ENCODE measurements around the gene CLTC.

DNA sequence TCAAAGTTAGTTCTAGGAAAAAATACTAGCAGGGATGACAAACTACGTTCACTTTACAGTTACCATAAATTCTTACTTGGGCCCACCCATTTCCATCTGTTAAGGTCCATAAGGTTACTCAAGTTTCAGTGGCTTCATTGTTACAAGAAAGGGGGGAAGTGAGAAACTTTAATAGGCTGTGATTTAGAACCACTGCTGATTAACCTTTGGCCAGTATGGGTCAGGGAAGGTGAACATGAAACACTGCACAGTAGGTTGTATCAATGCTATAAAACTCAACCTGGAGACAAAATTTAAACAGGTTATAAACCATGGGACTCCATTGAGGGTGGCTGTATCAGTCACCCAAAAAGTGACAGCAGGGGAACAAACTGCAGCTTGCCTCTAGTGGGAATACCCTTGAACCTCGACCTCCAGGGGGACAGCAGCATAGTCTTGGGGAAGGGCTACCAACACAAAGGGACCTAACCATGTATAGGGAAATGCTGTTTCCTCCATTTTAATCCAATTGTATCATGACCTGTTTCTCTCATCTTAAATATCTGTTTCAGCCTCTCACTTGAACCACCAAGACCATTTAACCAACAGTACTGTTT, 77.1 kb downstream of the CLTC start:
- TF ChIP-seq, protein P1, sequence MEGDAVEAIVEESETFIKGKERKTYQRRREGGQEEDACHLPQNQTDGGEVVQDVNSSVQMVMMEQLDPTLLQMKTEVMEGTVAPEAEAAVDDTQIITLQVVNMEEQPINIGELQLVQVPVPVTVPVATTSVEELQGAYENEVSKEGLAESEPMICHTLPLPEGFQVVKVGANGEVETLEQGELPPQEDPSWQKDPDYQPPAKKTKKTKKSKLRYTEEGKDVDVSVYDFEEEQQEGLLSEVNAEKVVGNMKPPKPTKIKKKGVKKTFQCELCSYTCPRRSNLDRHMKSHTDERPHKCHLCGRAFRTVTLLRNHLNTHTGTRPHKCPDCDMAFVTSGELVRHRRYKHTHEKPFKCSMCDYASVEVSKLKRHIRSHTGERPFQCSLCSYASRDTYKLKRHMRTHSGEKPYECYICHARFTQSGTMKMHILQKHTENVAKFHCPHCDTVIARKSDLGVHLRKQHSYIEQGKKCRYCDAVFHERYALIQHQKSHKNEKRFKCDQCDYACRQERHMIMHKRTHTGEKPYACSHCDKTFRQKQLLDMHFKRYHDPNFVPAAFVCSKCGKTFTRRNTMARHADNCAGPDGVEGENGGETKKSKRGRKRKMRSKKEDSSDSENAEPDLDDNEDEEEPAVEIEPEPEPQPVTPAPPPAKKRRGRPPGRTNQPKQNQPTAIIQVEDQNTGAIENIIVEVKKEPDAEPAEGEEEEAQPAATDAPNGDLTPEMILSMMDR (CRISPR knock-in tag; IDR thresholded peaks at IDR 0.05): no peak
- TF ChIP-seq ZNF766 (CRISPR knock-in tag; IDR thresholded peaks at IDR 0.05; ENCODE audit: borderline replicate concordance): no peak
- TF ChIP-seq, protein P2, sequence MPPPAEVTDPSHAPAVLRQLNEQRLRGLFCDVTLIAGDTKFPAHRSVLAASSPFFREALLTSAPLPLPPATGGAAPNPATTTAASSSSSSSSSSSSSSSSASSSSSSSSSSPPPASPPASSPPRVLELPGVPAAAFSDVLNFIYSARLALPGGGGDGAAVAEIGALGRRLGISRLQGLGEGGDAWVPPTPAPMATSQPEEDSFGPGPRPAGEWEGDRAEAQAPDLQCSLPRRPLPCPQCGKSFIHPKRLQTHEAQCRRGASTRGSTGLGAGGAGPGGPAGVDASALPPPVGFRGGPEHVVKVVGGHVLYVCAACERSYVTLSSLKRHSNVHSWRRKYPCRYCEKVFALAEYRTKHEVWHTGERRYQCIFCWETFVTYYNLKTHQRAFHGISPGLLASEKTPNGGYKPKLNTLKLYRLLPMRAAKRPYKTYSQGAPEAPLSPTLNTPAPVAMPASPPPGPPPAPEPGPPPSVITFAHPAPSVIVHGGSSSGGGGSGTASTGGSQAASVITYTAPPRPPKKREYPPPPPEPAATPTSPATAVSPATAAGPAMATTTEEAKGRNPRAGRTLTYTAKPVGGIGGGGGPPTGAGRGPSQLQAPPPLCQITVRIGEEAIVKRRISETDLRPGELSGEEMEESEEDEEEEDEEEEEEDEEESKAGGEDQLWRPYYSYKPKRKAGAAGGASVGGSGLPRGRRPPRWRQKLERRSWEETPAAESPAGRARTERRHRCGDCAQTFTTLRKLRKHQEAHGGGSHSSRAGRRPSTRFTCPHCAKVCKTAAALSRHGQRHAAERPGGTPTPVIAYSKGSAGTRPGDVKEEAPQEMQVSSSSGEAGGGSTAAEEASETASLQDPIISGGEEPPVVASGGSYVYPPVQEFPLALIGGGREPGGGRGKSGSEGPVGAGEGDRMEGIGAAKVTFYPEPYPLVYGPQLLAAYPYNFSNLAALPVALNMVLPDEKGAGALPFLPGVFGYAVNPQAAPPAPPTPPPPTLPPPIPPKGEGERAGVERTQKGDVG (CRISPR knock-in tag; IDR thresholded peaks at IDR 0.05; ENCODE audit: borderline replicate concordance): no peak
- TF ChIP-seq PHF20 (CRISPR knock-in tag; IDR thresholded peaks at IDR 0.05): no peak
- TF ChIP-seq, protein P3, sequence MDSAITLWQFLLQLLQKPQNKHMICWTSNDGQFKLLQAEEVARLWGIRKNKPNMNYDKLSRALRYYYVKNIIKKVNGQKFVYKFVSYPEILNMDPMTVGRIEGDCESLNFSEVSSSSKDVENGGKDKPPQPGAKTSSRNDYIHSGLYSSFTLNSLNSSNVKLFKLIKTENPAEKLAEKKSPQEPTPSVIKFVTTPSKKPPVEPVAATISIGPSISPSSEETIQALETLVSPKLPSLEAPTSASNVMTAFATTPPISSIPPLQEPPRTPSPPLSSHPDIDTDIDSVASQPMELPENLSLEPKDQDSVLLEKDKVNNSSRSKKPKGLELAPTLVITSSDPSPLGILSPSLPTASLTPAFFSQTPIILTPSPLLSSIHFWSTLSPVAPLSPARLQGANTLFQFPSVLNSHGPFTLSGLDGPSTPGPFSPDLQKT (CRISPR knock-in tag; IDR thresholded peaks at IDR 0.05; ENCODE audit: borderline replicate concordance): no peak
